ENCODE data around the gene PRMT3.

The PRMT3 gene

DNA sequence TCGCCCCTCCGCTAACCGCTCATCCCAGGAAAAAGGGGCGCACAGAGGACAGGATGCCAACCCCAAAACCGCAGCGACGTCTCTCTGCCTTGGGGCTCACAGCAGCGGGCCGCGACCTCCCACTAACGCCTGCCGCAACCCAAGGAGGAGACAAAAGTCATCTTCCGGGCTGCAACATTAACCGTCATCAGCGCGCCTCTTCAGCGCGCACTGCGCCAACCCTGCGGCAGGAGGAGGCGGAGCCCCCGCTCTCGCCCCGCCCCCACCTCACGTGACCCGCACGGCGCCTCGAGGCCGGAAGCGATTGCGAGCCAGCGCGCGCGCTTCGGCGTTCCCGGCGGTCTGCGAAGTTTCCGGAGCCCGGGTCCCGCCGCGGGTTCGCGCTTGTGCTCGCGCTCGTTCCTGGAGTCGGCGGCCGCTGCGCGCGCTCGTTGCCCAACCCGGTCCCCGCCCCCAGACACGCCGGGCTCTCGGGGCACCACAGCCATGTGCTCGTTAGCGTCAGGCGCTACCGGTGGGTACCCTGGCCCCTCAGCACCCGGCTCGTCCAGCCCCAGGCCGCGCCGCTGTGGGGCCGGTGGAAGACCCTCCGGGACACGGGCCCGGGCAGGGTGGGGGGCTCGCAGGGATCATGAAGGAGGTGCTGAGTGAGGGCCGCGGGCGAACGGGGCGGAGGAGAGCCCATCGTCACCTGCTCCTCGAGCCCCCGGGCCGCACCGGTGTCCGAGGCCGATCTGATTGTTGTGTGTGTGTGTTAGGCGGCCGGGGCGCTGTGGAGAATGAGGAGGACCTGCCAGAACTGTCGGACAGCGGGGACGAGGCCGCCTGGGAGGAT lies at the start of gene PRMT3:
PRMT3 (plus strand) TSS at position 456 of the 835 bp plus-strand sequence; CDS start at position 487, 31 bp downstream.
- no peaks in the 10 kb centered on the region for H3K9me3 ChIP-seq (ENCODE audit: control insufficient read depth, insufficient read depth, low read depth, low read length)
- CTCF ChIA-PET, result interaction anchor here (0.6 to 1.8 kb wide), 4 partner anchors 10 to 222 kb away, joined by 3 to 8 read pairs (median 4); no protein-coding TSS in a partner anchor
- H3K27ac ChIP-seq (ENCODE audit: extremely low read depth, low read depth, low read length), result peak within 1 kb of the TSS; percentile 54
- H3K4me3 ChIP-seq (ENCODE audit: low read depth, low read length), result peak within 1 kb of the TSS; percentile 96
- POLR2A ChIA-PET, result no interaction called here
- no peaks in the 10 kb centered on the region for H3K4me1 ChIP-seq (ENCODE audit: control insufficient read depth, insufficient read depth, low read length)
- peaks cover 3 to 29% of the 10 kb centered on the region in 2 experiments for H3K36me3 ChIP-seq (ENCODE audit: control insufficient read depth in 2 of 2, insufficient read depth in 1 of 2, low read length in 2 of 2)
- TF ChIP-seq KLF8 (tag by site-specific recombination; IDR thresholded peaks at IDR 0.05) (peak; percentile 77), HOXA7 (CRISPR knock-in tag; IDR thresholded peaks at IDR 0.05; ENCODE audit: borderline replicate concordance) (no peak), TSHZ1 (tag by site-specific recombination; IDR thresholded peaks at IDR 0.05; ENCODE audit: borderline replicate concordance) (no peak), ZNF654 (tag by site-specific recombination; IDR thresholded peaks at IDR 0.05; ENCODE audit: low read depth) (peak; percentile 44), ZNF184 (tag by site-specific recombination; IDR thresholded peaks at IDR 0.05) (no peak), REST (tag by site-specific recombination; IDR thresholded peaks at IDR 0.05) (peak; percentile 38; the same call in 1 of the 2 replicates), ZFHX2 (tag by site-specific recombination; conservative IDR thresholded peaks at IDR 0.05) (peak; percentile 45; the same call in 1 of the 2 replicates), ZNF658 (tag by site-specific recombination; IDR thresholded peaks at IDR 0.05) (no peak), ZNF24 (tag by site-specific recombination; IDR thresholded peaks at IDR 0.05) (peak; percentile 74), ZNF501 (tag by site-specific recombination; IDR thresholded peaks at IDR 0.05) (peak; percentile 15), GLIS2 (tag by site-specific recombination; IDR thresholded peaks at IDR 0.05) (peak; percentile 76), ZNF449 (tag by site-specific recombination; IDR thresholded peaks at IDR 0.05) (no peak; the same call in 1 of the 2 replicates), ZNF571 (tag by site-specific recombination; IDR thresholded peaks at IDR 0.05) (no peak), KLF7 (tag by site-specific recombination; IDR thresholded peaks at IDR 0.05; ENCODE audit: borderline replicate concordance) (no peak), SP7 (tag by site-specific recombination; IDR thresholded peaks at IDR 0.05) (peak; percentile 85; the same call in 1 of the 2 replicates), ZNF529 (tag by site-specific recombination; IDR thresholded peaks at IDR 0.05; ENCODE audit: insufficient replicate concordance) (no peak), SCRT2 (tag by site-specific recombination; IDR thresholded peaks at IDR 0.05) (peak; percentile 76; the same call in 1 of the 2 replicates), BCL11B (tag by site-specific recombination; IDR thresholded peaks at IDR 0.05; ENCODE audit: low read depth) (no peak), ZNF266 (tag by site-specific recombination; IDR thresholded peaks at IDR 0.05; ENCODE audit: low read depth) (no peak), ZFP41 (tag by site-specific recombination; IDR thresholded peaks at IDR 0.05; ENCODE audit: borderline replicate concordance) (no peak), IKZF3 (tag by site-specific recombination; IDR thresholded peaks at IDR 0.05) (no peak), ZNF138 (tag by site-specific recombination; IDR thresholded peaks at IDR 0.05; ENCODE audit: borderline replicate concordance) (no peak), ZNF426 (tag by site-specific recombination; IDR thresholded peaks at IDR 0.05) (no peak), ZNF548 (tag by site-specific recombination; IDR thresholded peaks at IDR 0.05) (no peak), ZBTB7A (tag by site-specific recombination; IDR thresholded peaks at IDR 0.05; ENCODE audit: low read depth) (no peak), ZNF140 (tag by site-specific recombination; IDR thresholded peaks at IDR 0.05) (no peak), ZNF561 (tag by site-specific recombination; IDR thresholded peaks at IDR 0.05; ENCODE audit: borderline replicate concordance) (peak; percentile 28; the same call in 1 of the 2 replicates), ZNF132 (tag by site-specific recombination; IDR thresholded peaks at IDR 0.05; ENCODE audit: borderline replicate concordance) (no peak)
